ENCODE measurements around the gene STEAP3.
"Not testable (repeated sequence)": the region's sequence is repeated elsewhere in the genome, so short reads cannot be mapped to it uniquely, and the experiment has no call there.

The STEAP3 gene

DNA sequence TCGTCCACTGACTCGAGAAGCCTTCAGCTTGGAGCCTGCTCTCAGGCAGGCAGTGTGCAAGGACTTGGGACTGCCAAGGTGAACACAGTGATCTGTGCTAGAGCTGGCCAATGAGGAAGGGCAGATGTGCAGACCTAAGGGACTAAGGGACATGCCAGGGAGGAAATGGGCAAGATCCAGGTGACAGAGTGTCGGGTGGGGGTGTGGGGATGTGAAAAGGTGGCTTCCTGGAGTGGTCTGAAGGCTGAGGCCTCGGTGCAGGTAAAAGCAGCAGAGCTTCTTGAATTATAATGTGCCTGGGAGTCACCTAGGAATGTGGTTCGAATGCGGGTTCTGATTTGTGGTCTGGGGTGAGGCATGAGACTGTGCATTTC is 42.0 kb downstream of the STEAP3 start:
- no peak for DNase-seq

DNA sequence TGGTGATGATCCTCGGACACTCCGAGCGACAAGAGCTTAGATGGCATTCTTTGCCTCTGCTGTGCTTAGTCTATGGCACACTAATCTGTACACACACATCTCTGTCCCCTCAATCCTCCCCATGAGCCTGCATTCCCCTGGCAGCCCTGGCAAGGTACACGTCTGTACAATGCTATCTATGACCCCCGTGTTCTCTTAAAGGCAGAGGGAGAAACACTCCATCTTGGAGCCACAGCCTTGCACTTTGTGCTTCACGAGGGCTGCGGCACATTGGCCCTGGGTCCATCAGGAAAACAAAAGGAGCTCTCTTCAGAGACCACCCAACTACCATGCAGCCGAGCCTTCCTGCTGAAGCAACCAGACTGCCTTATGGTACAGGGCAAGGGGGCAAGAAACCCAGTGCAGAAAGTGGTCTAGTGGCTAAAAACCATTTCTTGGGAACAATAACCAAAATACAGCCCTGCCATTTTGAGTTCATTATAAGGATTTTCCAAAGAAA is 42.5 kb downstream of the STEAP3 start:
- no peak for DNase-seq

DNA sequence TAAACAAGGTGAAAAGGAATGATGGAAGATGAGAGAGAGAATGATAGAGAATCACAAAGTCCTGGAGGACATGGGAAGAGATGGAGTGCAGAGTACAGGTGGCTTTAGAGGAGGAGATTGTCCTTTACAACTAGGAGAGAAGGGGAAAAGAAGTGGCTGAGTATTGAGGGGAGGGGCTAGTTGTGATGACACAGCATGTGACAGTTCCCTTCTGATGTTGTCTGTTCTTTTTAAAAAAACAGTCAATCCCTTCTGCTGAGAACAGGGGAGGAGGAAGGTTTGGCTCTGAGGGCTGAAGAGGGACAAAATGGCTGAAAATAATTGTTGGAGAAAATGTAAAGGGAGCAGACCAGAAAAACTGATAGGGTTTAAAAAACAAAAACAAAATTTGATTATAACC is 44.0 kb downstream of the STEAP3 start:
- no peak for DNase-seq

GRCh38 chr2:119276864-119277263 is 53.2 kb downstream of the STEAP3 start:
- no peak for DNase-seq

DNA sequence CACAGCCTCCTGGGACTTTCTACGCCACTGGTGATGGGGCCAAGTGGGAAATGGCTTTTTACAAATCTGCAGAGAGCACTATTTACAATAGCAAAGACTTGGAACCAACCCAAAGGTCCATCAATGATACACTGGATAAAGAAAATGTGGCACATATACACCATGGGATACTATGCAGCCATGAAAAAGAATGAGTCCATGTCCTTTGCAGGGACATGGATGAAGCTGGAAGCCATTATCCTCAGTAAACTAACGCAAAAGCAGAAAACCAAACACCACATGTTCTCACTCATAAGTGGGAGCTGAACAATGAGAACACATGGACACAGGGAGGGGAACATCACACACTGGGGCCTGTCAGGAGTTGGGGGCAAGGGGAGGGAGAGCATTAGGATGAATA is 54.8 kb downstream of the STEAP3 start:
- DNase-seq: not testable (repeated sequence)

- no peak for DNase-seq
Observed at GRCh38 chr2:119278946-119279345, 55.3 kb downstream of the STEAP3 start.

DNA sequence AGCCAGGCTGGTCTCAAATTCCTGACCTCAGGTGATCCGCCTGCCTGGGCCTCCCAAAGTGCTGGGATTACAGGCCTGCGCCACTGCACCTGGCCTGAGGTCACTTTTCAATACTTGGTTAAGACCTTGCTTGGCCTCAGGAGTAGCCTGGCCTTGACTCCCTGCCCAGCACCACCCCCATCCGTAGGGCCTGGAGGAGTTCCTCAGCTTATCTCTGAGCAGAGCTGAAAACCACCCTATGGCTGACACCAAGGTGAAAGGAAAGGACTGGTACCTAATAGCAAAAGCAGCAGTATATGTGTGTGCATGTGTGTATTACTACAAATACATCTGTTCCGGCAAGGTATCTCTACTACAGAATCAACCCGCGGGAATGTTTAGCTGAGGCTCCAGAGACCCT is 56.0 kb downstream of the STEAP3 start:
- DNase-seq: no peak

- no peak for DNase-seq
Observed at GRCh38 chr2:119280680-119281079, 57.0 kb downstream of the STEAP3 start.

DNA sequence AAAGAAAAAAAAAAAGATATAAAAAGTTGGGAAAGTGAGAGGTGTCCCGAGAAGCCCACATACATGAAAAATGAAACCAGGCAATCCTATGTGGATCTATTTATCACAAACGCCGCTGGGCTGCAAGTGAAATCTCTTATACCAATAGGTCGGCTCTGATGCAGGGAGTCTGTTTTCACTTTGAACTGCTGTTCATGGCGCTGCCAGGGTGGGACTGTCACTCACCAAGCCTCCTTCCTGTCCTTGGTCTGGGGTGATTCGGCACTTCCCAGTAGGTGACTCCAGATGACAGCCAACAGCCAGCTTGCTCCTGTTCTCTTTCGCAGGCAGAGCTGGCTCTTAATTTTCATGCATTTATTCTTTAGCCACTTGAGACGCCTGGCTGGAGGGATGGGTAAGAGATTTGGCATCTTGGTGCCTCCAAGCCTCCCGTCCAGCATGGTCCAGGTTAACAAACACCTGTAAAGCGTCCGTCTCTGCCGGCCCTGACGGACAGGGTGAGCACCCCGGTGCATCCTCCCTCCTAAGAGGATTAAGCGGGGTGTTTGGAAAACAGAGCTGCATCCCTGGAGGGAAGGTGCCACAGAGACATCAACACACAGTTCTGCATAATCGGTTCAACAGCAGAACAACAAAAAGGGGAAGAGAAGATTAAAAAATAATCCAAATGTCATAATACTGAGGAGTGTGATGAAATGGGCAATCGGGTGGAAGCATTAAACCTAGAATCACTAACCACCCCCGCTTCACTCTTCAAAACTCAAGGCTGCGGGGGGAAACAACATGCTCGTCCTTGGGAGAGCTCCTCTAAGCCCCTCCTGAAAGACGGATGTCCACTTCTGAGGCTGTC is 58.7 kb downstream of the STEAP3 start:
- no peak for DNase-seq

GRCh38 chr2:119282996-119283511 is 59.4 kb downstream of the STEAP3 start:
- DNase-seq: no peak

GRCh38 chr2:119283873-119284331 is 60.3 kb downstream of the STEAP3 start:
- DNase-seq: no peak

DNA sequence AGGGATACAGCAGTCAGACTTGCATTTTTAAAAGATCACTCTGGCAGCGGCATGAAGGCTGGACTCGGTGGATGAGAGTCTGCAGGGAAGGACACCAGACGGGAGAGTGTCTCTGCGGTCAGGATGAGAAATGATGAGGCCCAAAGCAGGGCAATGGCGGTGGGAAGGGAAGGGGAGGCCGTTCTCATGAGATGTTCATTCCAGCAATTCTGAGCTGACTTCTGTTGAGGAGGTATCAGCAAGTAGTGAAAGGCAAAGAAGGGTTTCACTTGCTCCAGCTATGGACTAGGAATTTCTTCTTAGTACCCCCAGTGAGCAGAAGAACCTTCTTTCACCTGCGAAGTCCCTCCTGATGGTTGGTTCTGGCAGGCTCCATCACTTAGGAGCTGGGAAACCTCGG is 63.0 kb downstream of the STEAP3 start:
- DNase-seq: no peak

GRCh38 chr2:119288576-119288975 is 64.9 kb downstream of the STEAP3 start:
- no peak for DNase-seq

DNA sequence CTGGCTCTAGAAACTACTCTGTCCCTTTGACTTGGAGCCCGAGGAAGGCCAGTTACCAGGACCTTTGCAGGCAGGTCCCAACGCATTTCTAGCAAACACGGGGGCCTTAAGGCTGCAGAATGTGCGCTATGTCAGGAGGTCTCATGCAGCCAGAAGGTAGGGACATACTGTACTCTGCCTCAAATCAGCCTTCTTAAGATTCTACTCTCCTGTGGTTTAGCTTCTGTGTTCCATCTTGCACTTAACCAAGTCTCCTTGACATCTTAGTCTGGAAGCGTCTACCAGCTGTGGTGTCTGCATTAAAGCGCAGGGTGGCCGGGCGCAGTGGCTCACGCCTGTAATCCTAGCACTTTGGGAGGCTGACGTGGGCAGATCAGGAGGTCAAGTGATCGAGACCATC is 65.5 kb downstream of the STEAP3 start:
- no peak for DNase-seq

DNA sequence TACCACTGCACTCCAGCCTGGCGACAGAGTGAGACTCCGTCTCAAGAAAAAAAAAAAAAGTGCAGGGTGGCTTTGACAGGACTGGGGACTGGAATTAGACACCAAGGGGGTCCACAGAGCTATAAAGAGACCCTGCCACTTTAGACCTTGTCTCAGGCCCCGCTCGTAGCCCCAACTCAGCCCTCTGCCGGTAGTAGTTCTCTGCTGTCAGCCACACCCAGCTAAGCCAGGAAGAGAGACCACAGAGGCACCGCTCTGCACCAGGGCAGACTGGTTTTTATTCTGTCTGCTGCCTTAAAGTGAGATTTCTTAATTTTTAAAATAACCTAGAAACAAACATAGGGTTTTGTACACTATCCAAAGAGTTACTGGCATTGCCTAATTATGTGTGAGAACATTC is 66.0 kb downstream of the STEAP3 start:
- no peak for DNase-seq

GRCh38 chr2:119290859-119291587 is 67.4 kb downstream of the STEAP3 start:
- DNase-seq: no peak

GRCh38 chr2:119291588-119292167 is 68.0 kb downstream of the STEAP3 start:
- DNase-seq: no peak

DNA sequence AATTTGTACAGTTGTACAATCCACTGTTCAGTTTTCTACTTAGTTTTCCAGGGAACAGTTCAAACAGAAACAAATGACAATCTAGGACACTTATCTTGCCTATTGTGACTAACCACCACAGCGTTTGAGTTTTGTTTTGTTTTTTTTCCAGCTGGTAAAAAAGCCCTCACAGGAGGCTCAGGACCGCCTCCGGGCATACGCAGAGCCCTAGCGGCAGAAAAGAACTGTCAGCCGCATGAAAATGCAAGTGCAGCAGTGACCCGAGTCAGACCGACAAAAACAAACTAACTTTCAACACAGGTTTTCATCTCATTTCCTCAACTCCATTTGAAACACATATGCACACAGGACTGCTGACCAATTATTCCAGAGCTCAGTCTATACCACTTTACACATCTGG is 68.6 kb downstream of the STEAP3 start:
- no peak for DNase-seq

- DNase-seq: no peak
Observed at GRCh38 chr2:119293254-119293653, 69.6 kb downstream of the STEAP3 start.

- no peak for DNase-seq
Observed at GRCh38 chr2:119293900-119294299, 70.3 kb downstream of the STEAP3 start.

GRCh38 chr2:119294671-119295070 is 71.0 kb downstream of the STEAP3 start:
- DNase-seq: no peak

GRCh38 chr2:119295688-119296375 is 72.2 kb downstream of the STEAP3 start:
- no peak for DNase-seq

GRCh38 chr2:119301413-119301812 is 77.8 kb downstream of the STEAP3 start:
- no peak for DNase-seq

All from KG1 (cell line).